ENCODE measurements around the gene PGM1.

- TF ChIP-seq NR2C2 (IDR thresholded peaks at IDR 0.05; ENCODE audit: borderline replicate concordance, control insufficient read depth, insufficient read length, low read depth) (no peak), SIN3A (IDR thresholded peaks at IDR 0.05; ENCODE audit: low read depth, low read length) (no peak), RAD21 (IDR thresholded peaks at IDR 0.05; ENCODE audit: insufficient read depth, low read depth, low read length) (no peak), ZBTB33 (IDR thresholded peaks at IDR 0.05) (no peak), USF1 (IDR thresholded peaks at IDR 0.05; ENCODE audit: borderline replicate concordance, extremely low read length, insufficient read depth, low read depth, low read length) (no peak), SP1 (IDR thresholded peaks at IDR 0.05; ENCODE audit: low read depth, low read length) (no peak), HDGF (IDR thresholded peaks at IDR 0.05) (no peak), TCF7 (IDR thresholded peaks at IDR 0.05; ENCODE audit: borderline replicate concordance) (no peak), NBN (IDR thresholded peaks at IDR 0.05) (no peak), POLR2AphosphoS5 (IDR thresholded peaks at IDR 0.05; ENCODE audit: low read length) (no peak), ASH2L (IDR thresholded peaks at IDR 0.05; ENCODE audit: borderline replicate concordance, low read depth) (no peak)
Measured at GRCh38 chr1:63640633-63641567, 47.7 kb downstream of the PGM1 start.

Data from GM12878 (cell line).